HEK293T (cell line): Measurements from ENCODE around the gene SEC61A1.
A peak's percentile ranks its signal among the peaks of the same experiment; 100 is the strongest.

Experiments used
- CTCF ChIA-PET: fragments of 350-600 bp; formaldehyde crosslinking; extraction: SDS; loops from one replicate; lab custom pipeline; 2021; ENCODE audit warnings: antibody characterized with exemption, inconsistent platforms; lab: Yijun Ruan, JAX
- POLR2A ChIA-PET: fragments of 350-600 bp; formaldehyde crosslinking; extraction: SDS; loops from one replicate; lab custom pipeline; 2020; ENCODE audit warnings: antibody characterized with exemption, inconsistent platforms; lab: Yijun Ruan, JAX
- DNase-seq: peaks from one replicate; pipeline ENCODE4 v3.0.0; 2012; ENCODE audit warnings: mixed read lengths; ENCODE audit errors: extremely low spot score
- ARNT ChIP-seq: fragments of 450-650 bp; IDR thresholded peaks from 2 replicates; pipeline ENCODE4 v1.6.1; 2017; ENCODE audit warnings: mild to moderate bottlenecking
- BHLHE40 ChIP-seq: fragments of 450-650 bp; IDR thresholded peaks from 2 replicates; pipeline ENCODE4 v1.6.1; 2016; ENCODE audit warnings: mild to moderate bottlenecking, moderate library complexity, borderline replicate concordance
- CTBP1 ChIP-seq: fragments of 450-650 bp; IDR thresholded peaks from 2 replicates; pipeline ENCODE4 v1.6.1; 2016; ENCODE audit warnings: borderline replicate concordance
- ELF4 ChIP-seq: fragments of 450-650 bp; IDR thresholded peaks from 2 replicates; pipeline ENCODE4 v1.6.1; 2017; ENCODE audit warnings: antibody characterized with exemption
- FOXA1 ChIP-seq: fragments of 450-650 bp; IDR thresholded peaks from 2 replicates; pipeline ENCODE4 v1.6.1; 2016; ENCODE audit warnings: mild to moderate bottlenecking
- FOXK2 ChIP-seq: fragments of 450-650 bp; IDR thresholded peaks from 2 replicates; pipeline ENCODE4 v1.6.1; 2016; ENCODE audit warnings: mild to moderate bottlenecking
- FOXM1 ChIP-seq: fragments of 450-650 bp; IDR thresholded peaks from 2 replicates; pipeline ENCODE4 v1.6.1; 2017; ENCODE audit warnings: mild to moderate bottlenecking, borderline replicate concordance
- HDGF ChIP-seq: fragments of 450-650 bp; IDR thresholded peaks from 2 replicates; pipeline ENCODE4 v1.6.1; 2017; ENCODE audit warnings: antibody characterized with exemption, borderline replicate concordance
- L3MBTL2 ChIP-seq: fragments of 450-650 bp; conservative IDR thresholded peaks from 2 replicates; pipeline ENCODE4 v1.6.1; 2016; ENCODE audit warnings: mild to moderate bottlenecking
- LEF1 ChIP-seq: fragments of 450-650 bp; IDR thresholded peaks from 2 replicates; pipeline ENCODE4 v1.6.1; 2017; ENCODE audit warnings: mild to moderate bottlenecking, borderline replicate concordance
- NFRKB ChIP-seq: fragments of 450-650 bp; IDR thresholded peaks from 2 replicates; pipeline ENCODE4 v1.6.1; 2016; ENCODE audit warnings: mild to moderate bottlenecking, moderate library complexity
- SP1 ChIP-seq: fragments of 450-650 bp; IDR thresholded peaks from 2 replicates; pipeline ENCODE4 v1.6.1; 2017
- SUZ12 ChIP-seq: fragments of 450-650 bp; IDR thresholded peaks from 2 replicates; pipeline ENCODE4 v1.6.1; 2016; ENCODE audit warnings: mild to moderate bottlenecking
- TARDBP ChIP-seq: fragments of 450-650 bp; IDR thresholded peaks from 2 replicates; pipeline ENCODE4 v1.6.1; 2016
- ZNF384 ChIP-seq: fragments of 450-650 bp; IDR thresholded peaks from 2 replicates; pipeline ENCODE4 v1.6.1; 2016
- TF ChIP-seq, protein P1 (sequence below): fragments of 450-650 bp; IDR thresholded peaks from 2 replicates; pipeline ENCODE4 v1.6.1; 2016

Gene SEC61A1

GRCh38 chr3:128009952-128010846 is 42.0 kb upstream of the SEC61A1 start:
- TF ChIP-seq CTBP1 (no peak), ZNF384 (no peak), HDGF (no peak)
- POLR2A ChIA-PET, result interaction anchor here (2.7 kb wide), 1 partner anchor 42 kb away, joined by 8 read pairs; the partner anchor contains the start of gene SEC61A1
- DNase-seq, result no peak
- CTCF ChIA-PET, result no interaction called here

GRCh38 chr3:128011140-128011539 is 41.1 kb upstream of the SEC61A1 start:
- ChIA-PET POLR2A (interaction anchor here (2.7 kb wide), 1 partner anchor 41 kb away, joined by 8 read pairs; the partner anchor contains the start of gene SEC61A1), CTCF (interaction anchor here (0.8 kb wide), 1 partner anchor 13 kb away, joined by 3 read pairs; no protein-coding TSS in a partner anchor)

DNA sequence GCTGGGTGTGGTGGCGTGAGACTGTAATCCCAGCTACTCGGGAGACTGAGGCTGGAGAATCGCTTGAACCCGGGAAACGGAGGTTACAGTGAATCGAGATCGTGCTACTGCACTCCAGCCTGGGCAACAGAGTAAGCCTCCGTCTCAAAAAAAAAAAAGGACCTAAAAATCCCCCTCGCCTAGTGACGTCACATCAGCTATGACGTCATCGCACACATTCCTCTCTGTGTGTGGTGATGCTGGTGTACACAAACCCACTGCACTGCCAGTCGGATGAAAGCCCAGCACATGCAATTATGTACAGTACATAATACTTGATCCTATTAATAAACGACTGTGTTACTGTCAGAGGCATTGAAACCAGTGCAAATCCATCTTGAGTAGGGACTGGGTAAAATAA is 40.2 kb upstream of the SEC61A1 start:
- TF ChIP-seq LEF1 (no peak), TARDBP (no peak), NFRKB (no peak), ARNT (no peak), ELF4 (no peak), FOXK2 (no peak), SUZ12 (no peak), ZNF384 (no peak), FOXA1 (no peak), L3MBTL2 (no peak), BHLHE40 (no peak), CTBP1 (no peak), FOXM1 (no peak), HDGF (no peak), SP1 (no peak)
- TF ChIP-seq, protein P1, sequence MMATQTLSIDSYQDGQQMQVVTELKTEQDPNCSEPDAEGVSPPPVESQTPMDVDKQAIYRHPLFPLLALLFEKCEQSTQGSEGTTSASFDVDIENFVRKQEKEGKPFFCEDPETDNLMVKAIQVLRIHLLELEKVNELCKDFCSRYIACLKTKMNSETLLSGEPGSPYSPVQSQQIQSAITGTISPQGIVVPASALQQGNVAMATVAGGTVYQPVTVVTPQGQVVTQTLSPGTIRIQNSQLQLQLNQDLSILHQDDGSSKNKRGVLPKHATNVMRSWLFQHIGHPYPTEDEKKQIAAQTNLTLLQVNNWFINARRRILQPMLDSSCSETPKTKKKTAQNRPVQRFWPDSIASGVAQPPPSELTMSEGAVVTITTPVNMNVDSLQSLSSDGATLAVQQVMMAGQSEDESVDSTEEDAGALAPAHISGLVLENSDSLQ, result no peak
- POLR2A ChIA-PET, result interaction anchor here (2.7 kb wide), 1 partner anchor 40 kb away, joined by 8 read pairs; the partner anchor contains the start of gene SEC61A1
- CTCF ChIA-PET, result no interaction called here
- no peak for DNase-seq

More at GRCh38 chr3:128011140-128011539, 41.1 kb upstream of the SEC61A1 start:
- DNase-seq, result peak; percentile 79
- TF ChIP-seq FOXA1, result no peak
- TF ChIP-seq HDGF, result no peak
- TF ChIP-seq FOXM1, result no peak
- no peak for TF ChIP-seq TARDBP
- no peak for TF ChIP-seq ARNT
- no peak for TF ChIP-seq ELF4
- TF ChIP-seq CTBP1, result no peak
- TF ChIP-seq LEF1, result no peak

- ChIA-PET CTCF (no interaction called here), POLR2A (no interaction called here)
- TF ChIP-seq FOXA1 (no peak), BHLHE40 (no peak), ZNF384 (no peak), ELF4 (no peak), L3MBTL2 (no peak), LEF1 (no peak), NFRKB (no peak), SP1 (no peak), CTBP1 (no peak), ARNT (no peak), TARDBP (no peak), FOXK2 (no peak), HDGF (no peak), FOXM1 (no peak), SUZ12 (no peak)
- TF ChIP-seq, protein P1, result no peak
- no peak for DNase-seq
Measured at GRCh38 chr3:128014548-128014947, 37.7 kb upstream of the SEC61A1 start.

DNA sequence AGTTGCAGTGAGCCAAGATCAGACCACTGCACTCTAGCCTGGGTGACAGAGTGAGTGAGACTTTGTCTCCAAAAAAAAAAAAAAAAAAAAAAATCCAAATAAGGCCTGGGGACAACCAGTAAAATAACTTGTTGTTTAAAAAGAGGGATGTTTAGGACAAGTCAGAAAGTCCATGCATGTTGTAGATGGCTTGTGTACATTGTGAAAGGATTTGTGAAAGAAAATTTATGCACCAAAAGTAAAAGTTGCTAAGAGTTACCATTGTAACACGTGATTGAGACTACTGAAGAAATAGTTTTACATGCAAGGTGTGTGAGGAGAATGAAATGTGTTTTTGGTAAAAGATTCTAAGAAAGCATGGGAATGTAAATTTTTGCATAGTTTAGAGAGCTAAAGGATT is 35.7 kb upstream of the SEC61A1 start:
- DNase-seq, result no peak
- ChIA-PET POLR2A (no interaction called here), CTCF (no interaction called here)
- TF ChIP-seq L3MBTL2 (no peak), ARNT (no peak), NFRKB (no peak), SUZ12 (no peak)

DNA sequence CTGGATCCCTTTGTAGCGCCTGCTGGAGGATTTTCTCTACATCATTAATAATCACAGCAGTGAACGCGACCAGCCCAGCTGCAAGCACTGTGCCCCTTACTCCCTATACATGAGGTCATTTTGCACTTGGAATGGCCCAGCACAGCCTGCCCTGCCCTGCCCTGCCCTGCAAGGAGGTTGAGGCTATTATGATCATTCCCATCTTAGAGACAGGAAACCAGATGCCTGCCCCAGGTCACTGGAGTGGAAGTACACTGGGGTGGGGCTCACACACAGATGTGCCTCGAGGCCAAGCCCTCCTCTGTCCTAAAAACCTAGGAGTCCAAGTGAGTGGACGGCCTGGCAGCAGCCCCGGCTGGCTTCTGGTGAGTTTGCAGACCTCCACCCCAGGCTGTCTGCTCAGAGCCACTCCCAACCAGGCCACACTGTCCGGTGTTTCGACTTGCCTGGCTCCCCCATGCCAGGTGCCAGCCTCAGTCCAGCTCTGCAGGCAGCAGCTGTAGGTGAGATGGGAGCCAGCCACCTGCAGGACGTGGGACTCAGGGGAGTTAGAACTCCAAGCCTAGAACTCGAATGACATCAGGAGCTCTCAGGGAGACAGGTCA is 30.4 kb upstream of the SEC61A1 start:
- POLR2A ChIA-PET, result no interaction called here
- CTCF ChIA-PET, result no interaction called here
- no peak for DNase-seq
- TF ChIP-seq SP1 (no peak), LEF1 (no peak), FOXK2 (no peak), FOXA1 (no peak), FOXM1 (no peak), NFRKB (no peak)
